OCI-LY7 (cell line): ENCODE data around the gene C15orf40. TPM values are rescaled to one million over a fixed set of nuclear protein-coding genes. Genes with fewer than 3 reads are reported as not detected.

Experiments used
- BruUV-seq: library from RNA; stranded (reverse); fragments of 400-500 nt; replicated peaks from 2 replicates; lab custom pipeline; 2021; lab: Mats Ljungman, UMichigan
- CTCF ChIA-PET: fragments of 300-600 bp; sonication (Branson Sonifier 250); formaldehyde crosslinking; loops from one replicate; lab custom pipeline; 2022; ENCODE audit warnings: antibody characterized with exemption; ENCODE audit not compliant: unreplicated experiment; lab: Charles Lee
- POLR2A ChIA-PET: fragments of 300-600 bp; sonication (Branson Sonifier 250); formaldehyde crosslinking; loops from one replicate; lab custom pipeline; 2022; ENCODE audit warnings: antibody characterized with exemption; lab: Charles Lee
- DNase-seq: peaks from one replicate; pipeline ENCODE4 v3.0.0-alpha.2; 2015; ENCODE audit warnings: low spot score
- H2AFZ ChIP-seq: fragments of 200-600 bp; sonication (generic), shearing (Covaris generic); 2 replicates; pipeline ENCODE4 v1.6.1; 2014; ENCODE audit warnings: mild to moderate bottlenecking, antibody characterized with exemption, low read length, moderate library complexity
- H3K27ac ChIP-seq: fragments of 200-600 bp; sonication (generic); 2 replicates; pipeline ENCODE4 v1.5.1; 2014; ENCODE audit warnings: mixed run types, low read depth, mild to moderate bottlenecking, moderate library complexity, low read length, inconsistent platforms; ENCODE audit not compliant: poor library complexity, severe bottlenecking
- H3K36me3 ChIP-seq: fragments of 200-600 bp; sonication (generic); 2 replicates; pipeline ENCODE4 v1.6.1; 2014; ENCODE audit warnings: mild to moderate bottlenecking, antibody characterized with exemption, low read length, moderate library complexity, mixed read lengths; ENCODE audit not compliant: insufficient read depth
- H3K4me1 ChIP-seq: fragments of 200-600 bp; sonication (generic); 2 replicates; pipeline ENCODE4 v1.5.1; 2014; ENCODE audit warnings: mild to moderate bottlenecking, low read length; ENCODE audit not compliant: insufficient read depth, poor library complexity, severe bottlenecking
- H3K4me2 ChIP-seq: fragments of 200-600 bp; sonication (generic); 2 replicates; pipeline ENCODE4 v1.6.1; 2014; ENCODE audit warnings: mild to moderate bottlenecking, low read length
- H3K4me3 ChIP-seq: fragments of 200-600 bp; sonication (generic); 2 replicates; pipeline ENCODE4 v1.5.1; 2014; ENCODE audit warnings: mild to moderate bottlenecking, low read depth, low read length; ENCODE audit not compliant: poor library complexity, severe bottlenecking
- H3K79me2 ChIP-seq: fragments of 200-600 bp; sonication (generic); 2 replicates; pipeline ENCODE4 v1.6.1; 2016; ENCODE audit warnings: low read depth, mild to moderate bottlenecking, low read length, moderate library complexity, mixed read lengths; ENCODE audit not compliant: insufficient read depth
- H3K9me2 ChIP-seq: fragments of 200-600 bp; sonication (generic); 2 replicates; pipeline ENCODE4 v1.6.1; 2016; ENCODE audit warnings: mild to moderate bottlenecking, low read length, mixed read lengths; ENCODE audit not compliant: insufficient read depth
- H3K9me3 ChIP-seq: fragments of 200-600 bp; sonication (generic); 2 replicates; pipeline ENCODE4 v1.6.1; 2014; ENCODE audit warnings: mild to moderate bottlenecking, mixed run types, low read length, mixed read lengths
- H4K20me1 ChIP-seq: fragments of 200-600 bp; sonication (generic); 2 replicates; pipeline ENCODE4 v1.6.1; 2014; ENCODE audit warnings: mild to moderate bottlenecking, antibody characterized with exemption, low read length, moderate library complexity, mixed read lengths; ENCODE audit not compliant: insufficient read depth
- EZH2phosphoT487 ChIP-seq: fragments of 200-600 bp; sonication (generic); IDR thresholded peaks from 2 replicates; pipeline ENCODE4 v1.6.1; 2018; ENCODE audit warnings: low read depth, borderline replicate concordance, mild to moderate bottlenecking, mixed run types, antibody characterized with exemption, low read length, moderate library complexity, mixed read lengths
- intact Hi-C: fragments of 100-400 bp; cut with micrococcal nuclease; formaldehyde crosslinking; loops from one replicate; pipeline ENCODE4 v1.10.0; 2022; ENCODE audit not compliant: unreplicated experiment
- total RNA-seq, 2 experiments: library from RNA; depleted of rRNA in 1 of 2; stranded (reverse); fragments of >200 nt in 1 of 2; shearing (Covaris generic) in 1 of 2; gene quantifications; 2 replicates each; pipeline ENCODE4 v1.2.3, GENCODE V29; 2014 to 2022
- TF ChIP-seq, protein P1 (sequence below): fragments of 200-600 bp; sonication (generic); conservative IDR thresholded peaks from 2 replicates; pipeline ENCODE4 v1.5.1; 2014; ENCODE audit warnings: mild to moderate bottlenecking, antibody characterized with exemption, low read length, moderate library complexity, mixed read lengths

C15orf40 gene
- total RNA-seq, 2 experiments from 2014 or later, result 33.8 to 37.9 TPM

DNA sequence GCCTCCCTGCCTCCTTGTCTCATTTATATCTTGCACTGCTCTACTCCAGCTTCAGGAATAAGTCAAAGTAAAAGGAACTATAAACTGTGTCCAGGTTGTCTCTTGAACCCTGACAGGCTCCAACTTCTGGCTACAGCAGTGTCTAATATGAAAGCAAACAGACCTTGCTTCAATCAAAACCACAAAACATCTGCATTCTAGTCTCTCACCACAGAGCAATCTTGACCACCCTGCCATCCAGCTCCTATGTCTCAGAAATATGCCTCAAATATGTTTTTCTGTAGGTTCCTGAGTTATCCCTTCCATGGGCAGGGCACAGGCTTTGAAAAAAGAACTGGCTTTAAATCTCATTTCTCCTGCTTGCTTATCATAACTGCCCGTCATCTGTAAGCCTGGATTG, 38.4 kb downstream of the C15orf40 start:
- no peaks in the 10 kb centered on the region for H3K9me2 ChIP-seq
- H3K4me2 ChIP-seq, result no peak overlapping the region
- H3K27ac ChIP-seq, result no peak overlapping the region
- no peaks in the 10 kb centered on the region for H3K36me3 ChIP-seq
- H3K4me3 ChIP-seq, result no peak overlapping the region
- intact Hi-C loops, result no loop called here
- no peaks in the 10 kb centered on the region for H4K20me1 ChIP-seq
- ChIA-PET CTCF (no interaction called here), POLR2A (no interaction called here)
- no peaks in the 10 kb centered on the region for H3K9me3 ChIP-seq
- TF ChIP-seq, protein P1, sequence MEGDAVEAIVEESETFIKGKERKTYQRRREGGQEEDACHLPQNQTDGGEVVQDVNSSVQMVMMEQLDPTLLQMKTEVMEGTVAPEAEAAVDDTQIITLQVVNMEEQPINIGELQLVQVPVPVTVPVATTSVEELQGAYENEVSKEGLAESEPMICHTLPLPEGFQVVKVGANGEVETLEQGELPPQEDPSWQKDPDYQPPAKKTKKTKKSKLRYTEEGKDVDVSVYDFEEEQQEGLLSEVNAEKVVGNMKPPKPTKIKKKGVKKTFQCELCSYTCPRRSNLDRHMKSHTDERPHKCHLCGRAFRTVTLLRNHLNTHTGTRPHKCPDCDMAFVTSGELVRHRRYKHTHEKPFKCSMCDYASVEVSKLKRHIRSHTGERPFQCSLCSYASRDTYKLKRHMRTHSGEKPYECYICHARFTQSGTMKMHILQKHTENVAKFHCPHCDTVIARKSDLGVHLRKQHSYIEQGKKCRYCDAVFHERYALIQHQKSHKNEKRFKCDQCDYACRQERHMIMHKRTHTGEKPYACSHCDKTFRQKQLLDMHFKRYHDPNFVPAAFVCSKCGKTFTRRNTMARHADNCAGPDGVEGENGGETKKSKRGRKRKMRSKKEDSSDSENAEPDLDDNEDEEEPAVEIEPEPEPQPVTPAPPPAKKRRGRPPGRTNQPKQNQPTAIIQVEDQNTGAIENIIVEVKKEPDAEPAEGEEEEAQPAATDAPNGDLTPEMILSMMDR, result no peak
- no peak for TF ChIP-seq EZH2phosphoT487
- no peaks in the 10 kb centered on the region for H3K79me2 ChIP-seq
- no TSS peak for BruUV-seq
- H2AFZ ChIP-seq, result no peak overlapping the region
- no peaks in the 10 kb centered on the region for H3K4me1 ChIP-seq
- no peak for DNase-seq

DNA sequence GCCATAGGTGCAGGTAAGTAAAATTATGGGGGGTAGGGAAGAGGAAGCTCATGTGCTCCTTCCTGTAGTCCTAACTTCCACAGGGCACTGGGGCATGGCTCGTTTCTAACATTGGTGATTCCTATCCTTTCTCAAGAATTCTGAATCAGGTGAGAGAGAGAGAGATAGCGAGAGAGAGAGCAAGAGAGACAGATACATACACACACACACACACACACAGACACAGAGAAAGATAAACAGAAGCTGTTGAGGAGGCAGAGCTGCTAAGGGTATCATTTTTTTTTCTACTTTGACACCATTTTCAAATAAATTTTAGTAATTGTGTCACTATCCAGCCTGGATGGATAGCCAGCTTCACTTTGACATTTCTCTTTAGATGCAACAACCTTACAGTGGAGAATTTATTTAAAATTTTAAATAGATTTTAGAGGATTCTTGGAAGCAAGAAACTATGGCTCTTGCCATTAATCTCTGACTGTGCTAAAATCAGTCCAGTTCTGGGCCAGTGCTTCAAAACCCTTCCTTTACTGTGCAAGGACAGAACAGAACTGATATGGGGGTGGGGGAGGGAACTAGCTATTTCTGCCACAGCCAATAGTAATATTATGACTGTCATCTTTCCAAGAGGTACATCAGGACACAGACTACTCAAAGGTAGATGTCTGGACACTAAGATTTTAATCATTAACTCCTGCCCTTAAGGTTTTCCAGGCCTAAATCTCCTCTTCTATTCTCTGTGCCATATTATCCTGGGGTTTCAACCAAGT, 40.0 kb downstream of the C15orf40 start:
- Histone ChIP-seq H3K4me1 (no peaks in the 10 kb centered on the region), H3K4me3 (no peak overlapping the region), H3K79me2 (no peaks in the 10 kb centered on the region), H3K27ac (no peak overlapping the region), H3K9me3 (no peaks in the 10 kb centered on the region), H3K36me3 (no peaks in the 10 kb centered on the region), H2AFZ (no peak overlapping the region), H3K9me2 (no peaks in the 10 kb centered on the region), H4K20me1 (no peaks in the 10 kb centered on the region), H3K4me2 (no peak overlapping the region)
- no TSS peak for BruUV-seq
- CTCF ChIA-PET, result interaction anchor here (0.5 kb wide), 1 partner anchor 136 kb away, joined by 3 read pairs; the partner anchor contains the start of gene TM6SF1
- DNase-seq, result no peak
- intact Hi-C loops, result no loop called here
- POLR2A ChIA-PET, result interaction anchor here (0.6 to 1.4 kb wide), 3 partner anchors 14 to 246 kb away, joined by 3 to 5 read pairs (median 3); partner anchors contain the start of gene RAMAC
- TF ChIP-seq EZH2phosphoT487, result no peak
- TF ChIP-seq, protein P1, result no peak

DNA sequence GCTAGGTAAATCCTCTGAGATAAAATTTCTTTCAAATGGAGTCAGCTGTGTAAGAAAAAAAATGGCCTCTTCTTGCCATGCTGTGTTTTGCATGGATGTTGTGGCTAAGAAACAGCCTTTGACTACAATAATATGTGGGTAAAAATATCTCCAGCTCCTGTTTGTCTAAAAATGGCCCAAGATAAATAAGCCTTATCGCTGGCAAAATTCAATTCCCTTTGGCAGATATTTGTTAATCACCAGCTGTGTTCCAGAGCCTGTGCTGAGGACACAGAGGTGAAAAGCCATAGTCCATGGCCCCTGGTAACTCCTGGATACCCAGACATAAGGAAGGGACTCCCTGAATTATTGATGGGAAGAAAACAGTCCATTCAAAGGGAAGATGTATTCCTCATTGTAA, 40.7 kb downstream of the C15orf40 start:
- H3K27ac ChIP-seq, result no peak overlapping the region
- ChIA-PET CTCF (no interaction called here), POLR2A (interaction anchor here (0.7 to 1.4 kb wide), 2 partner anchors 15 to 245 kb away, joined by 3 read pairs; partner anchors contain the start of gene RAMAC)
- H4K20me1 ChIP-seq, result no peaks in the 10 kb centered on the region
- DNase-seq, result no peak
- H3K9me2 ChIP-seq, result no peaks in the 10 kb centered on the region
- H3K4me1 ChIP-seq, result no peaks in the 10 kb centered on the region
- intact Hi-C loops, result no loop called here
- H3K36me3 ChIP-seq, result no peaks in the 10 kb centered on the region
- TF ChIP-seq, protein P1, result no peak
- TF ChIP-seq EZH2phosphoT487, result no peak
- BruUV-seq, result no TSS peak
- no peaks in the 10 kb centered on the region for H3K9me3 ChIP-seq
- no peak overlapping the region for H3K4me2 ChIP-seq
- H2AFZ ChIP-seq, result no peak overlapping the region
- no peak overlapping the region for H3K4me3 ChIP-seq
- H3K79me2 ChIP-seq, result no peaks in the 10 kb centered on the region
